ENCODE measurements around the gene RHPN2. TPM values are rescaled to one million over a fixed set of nuclear protein-coding genes. Genes with fewer than 3 reads are reported as not detected.
"Not testable (repeated sequence)": the region's sequence is repeated elsewhere in the genome, so short reads cannot be mapped to it uniquely, and the experiment has no call there.

Gene RHPN2
- total RNA-seq, 1 donor from 2014 or later: 5.9 TPM

- peak; percentile 58 to 74 for DNase-seq (ENCODE audit: low read depth in 2 of 2)
These were observed 87.4 kb downstream of the RHPN2 start for GRCh38 chr19:32977280-32977679.

- peak; percentile 50 to 71 for DNase-seq (ENCODE audit: low read depth in 2 of 2)
These were observed 88.4 kb downstream of the RHPN2 start for GRCh38 chr19:32976223-32976805.

DNA sequence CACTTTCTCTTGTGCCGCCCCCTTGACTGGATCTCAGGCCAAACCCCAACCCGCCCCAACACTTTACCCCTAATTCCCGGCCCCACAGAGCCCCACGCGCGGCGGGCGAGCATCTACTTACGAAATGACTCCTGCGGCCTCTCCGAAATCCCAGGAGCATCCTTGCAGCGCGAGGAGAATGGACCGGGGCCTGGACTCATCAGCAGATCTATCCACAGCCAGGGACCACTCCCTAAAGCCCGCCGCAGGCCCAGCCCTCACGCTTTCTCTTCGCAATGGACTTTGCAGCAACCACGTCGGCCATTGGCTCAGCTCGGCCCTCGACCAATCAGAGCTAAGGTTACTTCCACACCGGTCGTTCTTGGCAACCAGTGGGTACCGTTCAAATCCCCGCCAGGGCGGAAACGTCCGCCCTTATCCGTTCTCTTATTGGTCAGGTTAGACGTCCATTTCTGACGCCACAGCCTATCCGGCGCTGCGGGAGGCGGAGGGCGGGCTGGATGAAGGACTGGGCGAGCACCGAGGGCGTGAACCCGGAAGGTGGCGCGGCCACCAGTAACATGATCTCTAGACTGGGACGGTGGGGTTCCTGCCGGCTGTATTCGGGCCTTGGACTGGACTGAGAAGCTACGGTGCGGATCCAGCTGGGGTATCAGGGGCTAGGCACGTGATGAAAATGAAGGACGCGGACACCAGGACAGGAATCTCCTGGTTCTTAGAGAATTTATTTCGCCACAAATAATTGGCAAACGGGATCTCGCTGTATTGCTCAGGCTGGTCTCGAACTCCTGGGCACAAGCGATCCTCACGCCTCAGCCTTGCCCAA, 92.8 kb downstream of the RHPN2 start, which contains the start of the genes CEP89 and FAAP24:
Gene CEP89 (minus strand): TSS at position 244 of the 826 bp plus-strand sequence. CDS start 84 bp downstream, at position 160.
Gene FAAP24 (plus strand): TSS at position 528 of the 826 bp plus-strand sequence. CDS start 955 bp downstream, outside the sequence.
- DNase-seq (ENCODE audit: low read depth in 2 of 2): peak; percentile 100

- DNase-seq (ENCODE audit: low read depth in 2 of 2): no peak
These were observed 93.6 kb downstream of the RHPN2 start for GRCh38 chr19:32971012-32971595.

DNA sequence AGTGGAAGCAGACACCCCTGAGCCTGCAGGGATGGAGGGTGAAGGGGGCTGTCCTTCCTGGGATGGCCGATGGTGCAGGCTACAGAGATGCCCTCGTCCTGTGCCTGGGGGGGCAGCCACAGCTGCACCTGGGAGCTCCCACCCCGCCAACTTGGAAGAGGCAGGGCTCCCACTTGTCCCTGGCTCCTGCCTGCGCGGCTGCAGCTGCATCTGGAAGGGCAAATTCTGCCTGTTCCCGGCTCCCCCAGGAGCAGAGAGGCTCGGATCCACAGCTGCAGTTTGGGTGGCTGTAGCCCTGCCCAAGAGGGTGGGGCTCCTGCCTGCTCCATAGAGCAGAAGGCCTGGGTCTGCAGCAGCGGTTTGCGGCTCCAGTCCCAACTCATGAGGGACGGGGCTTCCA, 95.1 kb downstream of the RHPN2 start:
- DNase-seq (ENCODE audit: low read depth in 2 of 2): no peak

DNA sequence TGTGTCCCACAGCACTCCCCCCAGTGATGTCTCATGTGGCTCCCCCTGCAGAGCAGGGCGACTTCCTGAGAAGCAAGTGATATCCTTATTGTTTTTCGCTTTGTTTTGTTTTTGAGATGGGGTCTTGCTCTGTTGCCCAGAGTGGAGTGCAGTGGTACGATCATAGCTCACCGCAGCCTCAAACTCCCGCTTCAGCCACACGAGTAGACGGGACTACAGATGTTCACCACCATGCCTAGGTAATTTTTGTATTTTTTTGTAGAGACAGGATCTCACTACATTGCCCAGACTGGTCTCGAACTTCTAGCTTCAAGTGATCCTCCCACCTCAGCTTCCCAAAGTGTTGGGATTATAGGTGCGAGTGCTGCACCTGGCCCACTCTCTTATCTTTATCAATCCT, 97.9 kb downstream of the RHPN2 start:
- no peak for DNase-seq (ENCODE audit: low read depth in 2 of 2)

GRCh38 chr19:32945260-32945659, 119.4 kb downstream of the RHPN2 start:
- no peak for DNase-seq (ENCODE audit: low read depth in 2 of 2)

DNA sequence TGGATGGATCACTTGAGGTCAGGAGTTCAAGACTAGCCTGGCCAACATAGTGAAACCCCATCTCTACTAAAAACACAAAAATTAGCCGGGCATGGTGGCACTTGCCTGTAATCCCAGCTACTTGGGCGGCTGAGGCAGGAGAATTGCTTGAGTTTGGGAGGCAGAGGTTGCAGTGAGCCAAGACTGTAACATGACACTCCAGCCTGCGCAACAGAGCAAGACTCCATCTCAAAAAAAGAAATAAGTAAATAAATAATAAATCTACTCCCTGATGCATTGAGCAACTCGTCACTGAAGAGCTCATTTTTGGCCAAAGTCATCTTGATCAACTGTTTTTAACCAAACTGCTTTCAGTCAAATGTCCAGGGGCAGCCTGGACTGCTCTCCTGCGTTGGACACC, 123.4 kb downstream of the RHPN2 start:
- DNase-seq (ENCODE audit: low read depth in 2 of 2): not testable (repeated sequence)

DNA sequence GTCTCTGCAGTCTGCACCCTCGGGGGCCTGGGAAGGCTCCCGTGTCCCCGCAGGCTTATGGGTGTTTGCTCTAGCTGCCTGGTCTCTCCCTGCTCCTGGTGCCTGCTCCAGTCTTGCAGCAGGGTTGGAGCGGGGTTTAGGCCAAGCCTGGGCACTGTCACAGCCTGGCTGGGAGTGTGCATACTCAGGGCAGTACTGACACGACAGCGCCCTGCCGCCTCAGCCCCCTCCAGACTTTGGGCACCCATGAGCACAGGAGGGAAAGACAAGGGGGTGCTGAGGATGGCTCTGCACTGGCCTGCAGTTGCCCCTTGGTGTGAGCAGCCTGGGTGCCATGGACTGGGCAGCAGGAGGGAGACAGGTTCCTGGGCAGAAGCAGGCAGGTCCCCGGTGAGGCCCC, 128.6 kb downstream of the RHPN2 start:
- DNase-seq (ENCODE audit: low read depth in 2 of 2): no peak

GRCh38 chr19:32935629-32936028, 129.1 kb downstream of the RHPN2 start:
- DNase-seq (ENCODE audit: low read depth in 2 of 2): no peak

GRCh38 chr19:32933571-32933970, 131.1 kb downstream of the RHPN2 start:
- DNase-seq (ENCODE audit: low read depth in 2 of 2): no peak

DNA sequence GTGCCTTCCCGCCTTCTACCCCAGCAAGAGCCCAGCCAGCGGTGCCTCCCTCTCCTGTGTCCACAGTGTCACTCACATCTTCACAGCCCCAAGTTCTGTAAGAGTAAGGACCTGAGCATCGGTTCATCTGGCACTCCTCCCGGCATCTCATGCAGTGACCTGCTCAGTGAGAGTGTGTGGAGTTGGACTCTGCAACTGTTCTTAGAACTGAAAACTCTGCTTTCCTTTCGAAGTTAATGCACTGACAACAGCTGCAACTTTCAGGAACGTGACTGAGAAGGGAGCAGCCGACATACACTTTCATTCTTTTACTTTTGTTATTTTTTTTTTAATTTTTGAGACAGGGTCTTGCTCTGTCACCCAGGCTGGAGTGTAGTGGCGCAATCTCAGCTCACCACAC, 134.1 kb downstream of the RHPN2 start:
- DNase-seq (ENCODE audit: low read depth in 2 of 2): no peak

DNA sequence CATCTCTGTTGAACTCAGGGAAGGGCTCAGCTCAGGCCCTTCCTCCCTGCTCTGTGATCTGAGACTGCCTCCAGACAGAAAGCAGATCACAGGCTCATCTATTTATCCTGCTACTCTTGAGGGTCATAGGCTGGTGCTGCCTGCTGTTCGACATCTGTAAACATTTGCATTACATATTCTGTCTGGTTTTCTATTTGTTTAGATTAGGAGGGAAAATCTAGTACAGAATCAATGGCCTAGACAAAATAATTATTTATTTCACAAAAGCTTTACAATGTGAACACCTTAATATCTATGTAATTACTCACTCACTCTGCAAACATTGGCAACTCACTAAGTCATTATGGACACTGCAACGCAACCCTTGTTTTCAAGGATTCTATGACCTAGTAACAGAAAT, 135.9 kb downstream of the RHPN2 start:
- no peak for DNase-seq (ENCODE audit: low read depth in 2 of 2)

Other genes with a start within 250 kb of the RHPN2 start
- under 0.01 TPM in 2 replicates for gene SLC7A9, start 195.1 kb downstream of the RHPN2 start, total RNA-seq
- 5.6 and 6.7 TPM in 2 replicates for gene CEP89, start 92.9 kb downstream of the RHPN2 start, total RNA-seq
- 1.8 and 2.0 TPM in 2 replicates for gene FAAP24, start 92.6 kb downstream of the RHPN2 start, total RNA-seq
- gene GPATCH1, start 16.3 kb upstream of the RHPN2 start, total RNA-seq: 4.4 and 5.8 TPM in 2 replicates
- gene WDR88, start 67.2 kb upstream of the RHPN2 start, total RNA-seq: not detected in 2 replicates
- gene LRP3, start 129.4 kb upstream of the RHPN2 start, total RNA-seq: 6.9 and 13.0 TPM in 2 replicates
- not detected in 2 replicates for gene SLC7A10, start 161.0 kb upstream of the RHPN2 start, total RNA-seq
- 0.13 TPM in 2 replicates for gene CEBPA, start 237.6 kb upstream of the RHPN2 start, total RNA-seq

Measured in dermis microvascular lymphatic vessel endothelial cell (primary cell).